Muscle of leg (tissue), 16 donors: Measurements from ENCODE around the gene BCL6. TPM values are rescaled to one million over a fixed set of nuclear protein-coding genes. Genes with fewer than 3 reads are reported as not detected.

Source experiments
- DNase-seq: peaks from one replicate; pipeline ENCODE4 v3.0.0; 2013
- H3K27ac ChIP-seq: one replicate; pipeline ENCODE4 v1.5.1; 2013; ENCODE audit warnings: mild to moderate bottlenecking, low read length, control low read depth
- H3K27me3 ChIP-seq: one replicate; pipeline ENCODE4 v1.6.1; 2013; ENCODE audit warnings: low read length; ENCODE audit not compliant: control insufficient read depth, insufficient read depth
- H3K36me3 ChIP-seq: one replicate; pipeline ENCODE4 v1.6.1; 2013; ENCODE audit warnings: low read length; ENCODE audit not compliant: control insufficient read depth, insufficient read depth
- H3K4me1 ChIP-seq: one replicate; pipeline ENCODE4 v1.6.1; 2013; ENCODE audit warnings: low read length; ENCODE audit not compliant: control insufficient read depth, insufficient read depth
- H3K4me3 ChIP-seq: one replicate; pipeline ENCODE4 v1.5.1; 2013; ENCODE audit warnings: low read length, control low read depth
- H3K9me3 ChIP-seq: replicated peaks from 2 replicates; pipeline ENCODE4 v1.6.1; 2013; ENCODE audit warnings: low read depth, low read length; ENCODE audit not compliant: control insufficient read depth
- WGBS: methylation state at CpG from one replicate; pipeline ENCODE4 v1.1.5; 2013; ENCODE audit warnings: missing lambda C conversion rate; ENCODE audit not compliant: insufficient coverage; 5-methylcytosine and 5-hydroxymethylcytosine counted together
- long read RNA-seq, 11 donors: transcript quantifications; one replicate each; lab custom pipeline, GENCODE V29; 2026
- polyA plus RNA-seq, 8 donors: library from polyadenylated mRNA; unstranded; fragments of 120-200 nt; gene quantifications; one replicate each; pipeline versions ENCODE4 v1.2.1 to v1.2.3, GENCODE V29; 2013; ENCODE audit warnings: inconsistent platforms in 1 of 8, low replicate concordance in 1 of 8; ENCODE audit not compliant: insufficient read length in 8 of 8, insufficient read depth in 1 of 8
- total RNA-seq: library from RNA; stranded (reverse); fragments of 120-200 nt; gene quantifications from one replicate; pipeline ENCODE4 v1.2.4, GENCODE V29; 2013

The BCL6 gene
- 12.1 TPM for total RNA-seq
- 10 to 100 TPM; 13.1 to 23.8 (median 19.1) TPM for polyA plus RNA-seq
- long read RNA-seq, donor 1, partial matches to known transcripts: 0 of 3 reads
- long read RNA-seq, donor 1, other reads (novel, unspliced or antisense): 0 of 3 reads
- long read RNA-seq, donor 2: 0 reads
- long read RNA-seq, donor 3, partial matches to known transcripts: 6 of 7 reads
- long read RNA-seq, donor 3, other reads (novel, unspliced or antisense): 0 of 7 reads
- long read RNA-seq, donor 4, partial matches to known transcripts: 0 of 1 reads
- long read RNA-seq, donor 4, other reads (novel, unspliced or antisense): 0 of 1 reads
- long read RNA-seq, donor 5, partial matches to known transcripts: 0 of 2 reads
- long read RNA-seq, donor 5, other reads (novel, unspliced or antisense): 0 of 2 reads
- long read RNA-seq, donor 6: 0 reads
- long read RNA-seq, donor 7: 0 reads
- long read RNA-seq, donor 8, partial matches to known transcripts: 0 of 3 reads
- long read RNA-seq, donor 8, other reads (novel, unspliced or antisense): 0 of 3 reads
- long read RNA-seq, donor 9: 0 reads
- long read RNA-seq, donor 10, partial matches to known transcripts: 0 of 2 reads
- long read RNA-seq, donor 10, other reads (novel, unspliced or antisense): 0 of 2 reads
- long read RNA-seq, donor 11, partial matches to known transcripts: 0 of 3 reads
- long read RNA-seq, donor 11, other reads (novel, unspliced or antisense): 0 of 3 reads

- H3K36me3 ChIP-seq: no peaks in the 10 kb centered on the region
- peak within 1 kb of the TSS; percentile 58 for H3K4me3 ChIP-seq
- H3K27ac ChIP-seq: peak within 1 kb of the TSS; percentile 97
- DNase-seq: peak; percentile 99
- H3K4me1 ChIP-seq: peaks cover 39% of the 10 kb centered on the region
- WGBS: 0% methylated on average over 24 of the region's 40 CpGs
- H3K9me3 ChIP-seq: no peaks in the 10 kb centered on the region
- peaks cover 9% of the 10 kb centered on the region for H3K27me3 ChIP-seq
Measured at GRCh38 chr3:187745201-187746058, at the start of gene BCL6. Gene BCL6, minus strand, starts transcription at chr3:187745468. Its CDS starts 11,775 bp downstream, at chr3:187733693.

GRCh38 chr3:187794731-187795130 lies 49.5 kb upstream of the BCL6 start:
- no peaks in the 10 kb centered on the region for H3K4me1 ChIP-seq
- DNase-seq: no peak
- no peaks in the 10 kb centered on the region for H3K36me3 ChIP-seq
- H3K27me3 ChIP-seq: no peaks in the 10 kb centered on the region
- WGBS: 100% methylated on average over 2 of the region's 4 CpGs
- H3K27ac ChIP-seq: no peak overlapping the region
- H3K9me3 ChIP-seq: no peaks in the 10 kb centered on the region
- H3K4me3 ChIP-seq: no peak overlapping the region

DNA sequence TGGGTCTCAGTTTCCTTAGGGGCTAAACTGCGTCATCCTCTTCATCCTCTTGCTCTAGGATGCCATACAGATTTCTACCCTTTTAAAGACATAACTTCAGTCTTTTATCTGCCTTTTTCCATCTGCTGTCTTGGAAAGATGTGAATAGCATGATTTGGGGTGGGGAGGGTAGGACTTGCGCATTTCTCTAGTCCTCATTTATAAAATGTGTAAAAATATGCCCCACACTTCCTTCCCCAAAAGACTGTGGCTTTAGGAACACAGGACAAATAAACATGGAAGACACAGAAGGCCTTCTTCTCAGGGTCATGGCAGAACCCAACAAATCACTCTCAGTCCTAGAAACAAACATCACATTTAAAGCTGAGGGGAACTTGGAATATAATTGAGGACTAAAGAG lies 48.4 kb upstream of the BCL6 start:
- H3K4me3 ChIP-seq: no peak overlapping the region
- H3K4me1 ChIP-seq: no peaks in the 10 kb centered on the region
- no peaks in the 10 kb centered on the region for H3K27me3 ChIP-seq
- WGBS: no CpG with 5 or more reads among the region's 2 CpGs
- no peaks in the 10 kb centered on the region for H3K9me3 ChIP-seq
- no peaks in the 10 kb centered on the region for H3K36me3 ChIP-seq
- H3K27ac ChIP-seq: no peak overlapping the region
- DNase-seq: no peak

- no peaks in the 10 kb centered on the region for H3K27me3 ChIP-seq
- no peaks in the 10 kb centered on the region for H3K9me3 ChIP-seq
- H3K27ac ChIP-seq: no peak overlapping the region
- WGBS: no CpG with 5 or more reads among the region's 3 CpGs
- DNase-seq: peak; percentile 15
- no peaks in the 10 kb centered on the region for H3K4me1 ChIP-seq
- H3K36me3 ChIP-seq: no peaks in the 10 kb centered on the region
- H3K4me3 ChIP-seq: no peak overlapping the region
Measured at GRCh38 chr3:187792521-187792920, 47.3 kb upstream of the BCL6 start.

DNA sequence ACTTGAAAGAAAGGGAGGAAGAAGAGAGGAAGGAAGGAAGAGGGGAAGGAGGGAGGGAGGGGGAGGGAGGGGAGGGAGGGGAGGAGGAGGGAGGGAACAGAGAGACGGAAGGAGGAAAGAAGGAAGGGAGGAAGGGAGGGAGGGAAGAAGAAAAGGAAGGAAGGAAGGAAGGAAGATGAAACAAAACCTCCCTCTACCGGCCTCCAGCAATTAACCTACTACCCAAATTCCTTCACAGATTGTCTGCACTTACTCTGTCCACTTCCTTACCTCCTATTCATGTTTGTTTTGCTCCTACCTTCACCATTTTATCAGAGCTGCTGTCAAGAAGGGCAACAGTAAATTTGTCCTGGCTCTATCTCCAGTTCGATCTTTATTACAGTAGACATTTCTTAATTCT lies 44.6 kb upstream of the BCL6 start:
- H3K36me3 ChIP-seq: no peaks in the 10 kb centered on the region
- no peaks in the 10 kb centered on the region for H3K4me1 ChIP-seq
- H3K4me3 ChIP-seq: no peak overlapping the region
- no peaks in the 10 kb centered on the region for H3K9me3 ChIP-seq
- no peak overlapping the region for H3K27ac ChIP-seq
- H3K27me3 ChIP-seq: no peaks in the 10 kb centered on the region
- WGBS: no CpG with 5 or more reads among the region's 3 CpGs
- DNase-seq: no peak

DNA sequence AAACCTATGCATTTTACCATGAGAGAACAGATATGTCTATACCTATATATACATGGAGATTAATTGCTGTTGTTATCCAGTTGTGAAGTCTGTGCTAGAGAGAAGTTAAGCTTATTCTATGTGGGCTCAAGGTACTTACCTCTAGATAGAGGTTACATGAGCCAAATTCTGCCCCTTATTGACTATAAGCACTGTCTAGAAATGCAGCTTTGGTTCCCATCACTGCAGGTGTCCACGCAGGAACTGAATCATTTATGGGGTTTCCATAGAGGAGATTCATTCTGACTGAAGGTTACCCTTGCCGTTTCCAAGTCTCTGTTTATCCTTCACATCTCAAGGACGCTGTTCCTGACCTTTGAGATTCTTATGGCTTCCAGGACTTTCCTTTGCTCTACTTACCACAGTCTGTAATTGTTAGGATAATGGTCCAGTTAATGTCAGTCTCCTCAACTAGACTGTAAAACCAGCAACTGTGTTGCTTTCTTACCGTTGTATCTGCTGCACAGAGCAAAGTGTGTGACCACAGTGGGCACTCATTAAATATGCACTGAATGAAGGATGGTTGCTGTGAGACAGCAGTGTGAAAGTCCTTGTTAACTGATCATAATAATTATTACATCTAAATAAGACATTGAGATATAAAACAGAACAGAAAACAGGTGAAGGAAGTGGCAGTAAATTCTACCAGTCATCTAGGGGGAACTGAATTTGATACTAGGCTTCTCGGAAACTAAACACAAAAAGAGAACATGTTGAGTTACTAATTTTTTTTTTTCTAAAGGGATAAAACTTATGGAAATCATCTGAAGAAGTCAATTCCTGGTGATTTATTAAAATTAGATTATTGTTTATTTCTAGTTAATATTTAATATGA lies 44.0 kb upstream of the BCL6 start:
- Histone ChIP-seq H3K4me1 (no peaks in the 10 kb centered on the region), H3K27ac (no peak overlapping the region), H3K4me3 (no peak overlapping the region), H3K36me3 (no peaks in the 10 kb centered on the region), H3K9me3 (no peaks in the 10 kb centered on the region), H3K27me3 (no peaks in the 10 kb centered on the region)
- WGBS: 75% methylated on average over 2 of the region's 5 CpGs
- DNase-seq: no peak

GRCh38 chr3:187783098-187783497 lies 37.8 kb upstream of the BCL6 start:
- no CpG with 5 or more reads among the region's 2 CpGs for WGBS
- no peaks in the 10 kb centered on the region for H3K9me3 ChIP-seq
- H3K4me3 ChIP-seq: no peak overlapping the region
- H3K36me3 ChIP-seq: no peaks in the 10 kb centered on the region
- H3K4me1 ChIP-seq: no peaks in the 10 kb centered on the region
- H3K27me3 ChIP-seq: no peaks in the 10 kb centered on the region
- no peak for DNase-seq
- no peak overlapping the region for H3K27ac ChIP-seq

- no peaks in the 10 kb centered on the region for H3K27me3 ChIP-seq
- no CpG with 5 or more reads among the region's 3 CpGs for WGBS
Measured at GRCh38 chr3:187782006-187782405, 36.7 kb upstream of the BCL6 start.

GRCh38 chr3:187781001-187781400 lies 35.7 kb upstream of the BCL6 start:
- no peaks in the 10 kb centered on the region for H3K9me3 ChIP-seq
- H3K4me1 ChIP-seq: no peaks in the 10 kb centered on the region
- no peak overlapping the region for H3K4me3 ChIP-seq
- DNase-seq: no peak
- no peaks in the 10 kb centered on the region for H3K27me3 ChIP-seq
- H3K27ac ChIP-seq: no peak overlapping the region
- no CpG with 5 or more reads among the region's 2 CpGs for WGBS
- H3K36me3 ChIP-seq: no peaks in the 10 kb centered on the region

More at GRCh38 chr3:187782006-187782405, 36.7 kb upstream of the BCL6 start:
- no peaks in the 10 kb centered on the region for H3K9me3 ChIP-seq
- no peaks in the 10 kb centered on the region for H3K36me3 ChIP-seq
- no peak for DNase-seq
- no peaks in the 10 kb centered on the region for H3K4me1 ChIP-seq
- no peak overlapping the region for H3K4me3 ChIP-seq
- H3K27ac ChIP-seq: no peak overlapping the region
